Effector CD4-positive, alpha-beta T cell (primary cell): ENCODE data around the gene SMYD5.

Experiments
- DNase-seq: peaks from one replicate; pipeline ENCODE4 v3.0.0-alpha.2; 2020

The SMYD5 gene

GRCh38 chr2:73208258-73208657, 5.8 kb upstream of the SMYD5 start:
- DNase-seq, result no peak

GRCh38 chr2:73210019-73210418, 4.0 kb upstream of the SMYD5 start:
- DNase-seq, result no peak

- DNase-seq, result no peak
Measured at GRCh38 chr2:73210696-73211095, 3.3 kb upstream of the SMYD5 start.

GRCh38 chr2:73212098-73212447, 2.0 kb upstream of the SMYD5 start:
- DNase-seq, result no peak

- peak; percentile 64 for DNase-seq
Measured at GRCh38 chr2:73212448-73213176, 1.4 kb upstream of the SMYD5 start.

GRCh38 chr2:73215254-73215653, 1.2 kb downstream of the SMYD5 start:
- no peak for DNase-seq

GRCh38 chr2:73217160-73217559, 3.1 kb downstream of the SMYD5 start:
- no peak for DNase-seq

- no peak for DNase-seq
Measured at GRCh38 chr2:73217826-73218225, 3.8 kb downstream of the SMYD5 start.

- no peak for DNase-seq
Measured at GRCh38 chr2:73218298-73218697, 4.3 kb downstream of the SMYD5 start.

GRCh38 chr2:73223821-73224220, 9.8 kb downstream of the SMYD5 start:
- DNase-seq, result no peak

GRCh38 chr2:73225513-73226360, 11.7 kb downstream of the SMYD5 start:
- DNase-seq, result no peak

- no peak for DNase-seq
Measured at GRCh38 chr2:73227086-73227485, 13.0 kb downstream of the SMYD5 start.

GRCh38 chr2:73228631-73229030, 14.6 kb downstream of the SMYD5 start:
- DNase-seq, result no peak

- no peak for DNase-seq
Measured at GRCh38 chr2:73232403-73233153, 18.5 kb downstream of the SMYD5 start.

- DNase-seq, result peak; percentile 94
Measured at GRCh38 chr2:73233154-73233931, 19.3 kb downstream of the SMYD5 start, which contains the start of gene PRADC1. PRADC1 (minus strand) TSS chr2:73233239; CDS start chr2:73233160, 79 bp downstream.

GRCh38 chr2:73233932-73234832, 20.1 kb downstream of the SMYD5 start, which contains the start of gene CCT7:
CCT7 (plus strand) TSS chr2:73234308; CDS start chr2:73234379, 71 bp downstream.
- DNase-seq, result peak; percentile 85

- DNase-seq, result no peak
Measured at GRCh38 chr2:73235315-73236028, 21.4 kb downstream of the SMYD5 start.

- DNase-seq, result no peak
Measured at GRCh38 chr2:73237168-73237567, 23.1 kb downstream of the SMYD5 start.

- no peak for DNase-seq
Measured at GRCh38 chr2:73238149-73238548, 24.1 kb downstream of the SMYD5 start.

GRCh38 chr2:73238976-73239375, 24.9 kb downstream of the SMYD5 start:
- DNase-seq, result no peak

GRCh38 chr2:73239776-73240175, 25.7 kb downstream of the SMYD5 start:
- DNase-seq, result no peak
